Mucosa of rectum (tissue), 2 donors: ENCODE results near the gene LRRC25.
A peak's percentile ranks its signal among the peaks of the same experiment; 100 is the strongest.

ENCODE experiments used
- H3K27ac ChIP-seq, 2 donors: one replicate each; pipeline ENCODE4 v1.7.0; 2013; ENCODE audit warnings: inconsistent platforms in 2 of 2, low read depth in 2 of 2, low read length in 2 of 2
- H3K27me3 ChIP-seq, 2 donors: one replicate each; pipeline ENCODE4 v1.7.0; 2013; ENCODE audit warnings: low read length in 2 of 2; ENCODE audit not compliant: control insufficient read depth in 2 of 2, insufficient read depth in 2 of 2
- H3K36me3 ChIP-seq, 2 donors: one replicate each; pipeline ENCODE4 v1.7.0; 2013; ENCODE audit warnings: low read length in 2 of 2; ENCODE audit not compliant: control insufficient read depth in 2 of 2, insufficient read depth in 2 of 2
- H3K4me1 ChIP-seq, 2 donors: one replicate each; pipeline ENCODE4 v1.7.0; 2013; ENCODE audit warnings: low read length in 2 of 2, mild to moderate bottlenecking in 1 of 2; ENCODE audit not compliant: control insufficient read depth in 2 of 2, insufficient read depth in 2 of 2
- H3K4me3 ChIP-seq, 2 donors: one replicate each; pipeline ENCODE4 v1.7.0; 2013; ENCODE audit warnings: low read length in 2 of 2
- H3K9ac ChIP-seq, 2 donors: one replicate each; pipeline ENCODE4 v1.7.0; 2013; ENCODE audit warnings: low read length in 2 of 2, low read depth in 1 of 2, mild to moderate bottlenecking in 1 of 2
- H3K9me3 ChIP-seq, 2 donors: one replicate each; pipeline ENCODE4 v1.7.0; 2013; ENCODE audit warnings: low read length in 2 of 2; ENCODE audit not compliant: control insufficient read depth in 2 of 2
- donor health status: healthy.
- donor health status: Normal muscosa, but diverticular disease.

LRRC25 gene

GRCh38 chr19:18428787-18429674 lies 31.6 kb upstream of the LRRC25 start:
- H3K27me3 ChIP-seq = no peaks in the 10 kb centered on the region
- peaks cover 8 to 11% of the 10 kb centered on the region in 2 donors for H3K4me1 ChIP-seq
- no peak overlapping the region for H3K9ac ChIP-seq
- H3K9me3 ChIP-seq = no peaks in the 10 kb centered on the region
- H3K27ac ChIP-seq = peak overlapping the region; percentile 23 to 38
- H3K36me3 ChIP-seq = no peaks in the 10 kb centered on the region
- H3K4me3 ChIP-seq = peak overlapping the region; percentile 11 to 31

GRCh38 chr19:18428173-18428786 lies 30.9 kb upstream of the LRRC25 start:
- H3K4me1 ChIP-seq = peaks cover 13 to 16% of the 10 kb centered on the region in 2 donors
- H3K9me3 ChIP-seq = no peaks in the 10 kb centered on the region
- peak overlapping the region; percentile 23 to 38 for H3K27ac ChIP-seq
- H3K27me3 ChIP-seq = no peaks in the 10 kb centered on the region
- peak overlapping the region in 1 of 2 donors; percentile 31 for H3K4me3 ChIP-seq
- H3K9ac ChIP-seq = no peak overlapping the region
- H3K36me3 ChIP-seq = no peaks in the 10 kb centered on the region

- H3K4me3 ChIP-seq = no peak overlapping the region
- peaks cover 0 to 3% of the 10 kb centered on the region in 2 donors for H3K36me3 ChIP-seq
- peaks cover 18% of the 10 kb centered on the region in 2 donors for H3K4me1 ChIP-seq
- H3K9ac ChIP-seq = no peak overlapping the region
- H3K27ac ChIP-seq = no peak overlapping the region
- no peaks in the 10 kb centered on the region for H3K9me3 ChIP-seq
- no peaks in the 10 kb centered on the region for H3K27me3 ChIP-seq
These were observed 30.3 kb upstream of the LRRC25 start for GRCh38 chr19:18427743-18428113.

GRCh38 chr19:18427080-18427742 lies 29.8 kb upstream of the LRRC25 start:
- H3K9ac ChIP-seq = no peak overlapping the region
- peaks cover 18 to 23% of the 10 kb centered on the region in 2 donors for H3K4me1 ChIP-seq
- H3K36me3 ChIP-seq = peaks cover 0 to 3% of the 10 kb centered on the region in 2 donors
- H3K27me3 ChIP-seq = no peaks in the 10 kb centered on the region
- H3K9me3 ChIP-seq = no peaks in the 10 kb centered on the region
- no peak overlapping the region for H3K4me3 ChIP-seq
- H3K27ac ChIP-seq = no peak overlapping the region

GRCh38 chr19:18426416-18426767 lies 29.0 kb upstream of the LRRC25 start:
- H3K27ac ChIP-seq = peak overlapping the region in 1 of 2 donors; percentile 38
- peaks cover 18 to 24% of the 10 kb centered on the region in 2 donors for H3K4me1 ChIP-seq
- H3K27me3 ChIP-seq = no peaks in the 10 kb centered on the region
- H3K9me3 ChIP-seq = no peaks in the 10 kb centered on the region
- H3K4me3 ChIP-seq = no peak overlapping the region
- H3K9ac ChIP-seq = no peak overlapping the region
- H3K36me3 ChIP-seq = peaks cover 0 to 3% of the 10 kb centered on the region in 2 donors

- H3K4me3 ChIP-seq = no peak overlapping the region
These were observed 28.3 kb upstream of the LRRC25 start for GRCh38 chr19:18425515-18426415.

GRCh38 chr19:18424890-18425514 lies 27.6 kb upstream of the LRRC25 start:
- Histone ChIP-seq H3K4me1 (peaks cover 21 to 30% of the 10 kb centered on the region in 2 donors), H3K27me3 (no peaks in the 10 kb centered on the region), H3K27ac (no peak overlapping the region), H3K4me3 (no peak overlapping the region), H3K36me3 (peaks cover 0 to 3% of the 10 kb centered on the region in 2 donors), H3K9me3 (no peaks in the 10 kb centered on the region), H3K9ac (no peak overlapping the region)

More at GRCh38 chr19:18425515-18426415, 28.3 kb upstream of the LRRC25 start:
- Histone ChIP-seq H3K4me1 (peaks cover 19 to 28% of the 10 kb centered on the region in 2 donors), H3K27ac (peak overlapping the region in 1 of 2 donors; percentile 38), H3K27me3 (no peaks in the 10 kb centered on the region), H3K36me3 (peaks cover 0 to 3% of the 10 kb centered on the region in 2 donors), H3K9ac (no peak overlapping the region), H3K9me3 (no peaks in the 10 kb centered on the region)

GRCh38 chr19:18424122-18424889 lies 26.9 kb upstream of the LRRC25 start:
- no peak overlapping the region for H3K4me3 ChIP-seq
- H3K9me3 ChIP-seq = no peaks in the 10 kb centered on the region
- H3K4me1 ChIP-seq = peaks cover 15 to 26% of the 10 kb centered on the region in 2 donors
- peaks cover 0 to 3% of the 10 kb centered on the region in 2 donors for H3K36me3 ChIP-seq
- H3K9ac ChIP-seq = no peak overlapping the region
- H3K27me3 ChIP-seq = no peaks in the 10 kb centered on the region
- no peak overlapping the region for H3K27ac ChIP-seq
